Activated T-cell treated with anti-CD3 and anti-CD28 coated beads, Interleukin-2, amount 50 U/mL, for 72 hours (primary cell): ENCODE measurements around the gene PLA2G15. TPM values are rescaled to one million over a fixed set of nuclear protein-coding genes. Genes with fewer than 3 reads are reported as not detected.

Experiments used
- ATAC-seq, 2 donors: fragments of 150-1000 bp; cut with Tn5 transposase; replicated peaks in 1 of 2; 2 replicates each; pipeline ENCODE4 v1.10.0; 2021; ENCODE audit warnings: moderate library complexity in 2 of 2, mild to moderate bottlenecking in 1 of 2
- DNase-seq, 2 donors: peaks; one replicate each; pipeline ENCODE4 v3.0.0; 2021 to 2022; ENCODE audit warnings: mixed read lengths in 1 of 2
- H3K27ac Mint-ChIP-seq: one replicate; pipeline ENCODE4 v1.8.0; 2022; ENCODE audit warnings: mild to moderate bottlenecking, moderate library complexity, mixed read lengths
- H3K27me3 Mint-ChIP-seq: one replicate; pipeline ENCODE4 v1.8.0; 2022; ENCODE audit warnings: low read depth, mixed read lengths
- H3K36me3 Mint-ChIP-seq, 2 donors: one replicate each; pipeline ENCODE4 v1.8.0; 2022; ENCODE audit warnings: mixed read lengths in 2 of 2, mild to moderate bottlenecking in 1 of 2; ENCODE audit not compliant: insufficient read depth in 2 of 2
- H3K4me1 Mint-ChIP-seq: one replicate; pipeline ENCODE4 v1.8.0; 2022; ENCODE audit warnings: low read depth, mixed read lengths
- H3K4me3 Mint-ChIP-seq, 2 donors: one replicate each; pipeline ENCODE4 v1.8.0; 2022; ENCODE audit warnings: mild to moderate bottlenecking in 2 of 2, mixed read lengths in 2 of 2, moderate library complexity in 2 of 2
- H3K9me3 Mint-ChIP-seq, 2 donors: one replicate each; pipeline ENCODE4 v1.8.0; 2022; ENCODE audit warnings: mixed read lengths in 2 of 2
- total RNA-seq, 2 donors: library from RNA; stranded (reverse); gene quantifications; one replicate each; pipeline ENCODE4 v1.2.3, GENCODE V29; 2022

The PLA2G15 gene
- total RNA-seq = 1 to 10 TPM; 6.1 to 7.6 TPM

- Mint-ChIP-seq H3K36me3 (peaks cover 1 to 3% of the 10 kb centered on the region in 2 donors), H3K27ac (peak within 1 kb of the TSS; percentile 77), H3K9me3 (no peaks in the 10 kb centered on the region), H3K27me3 (no peaks in the 10 kb centered on the region), H3K4me3 (peak within 1 kb of the TSS; percentile 99), H3K4me1 (peaks cover 28% of the 10 kb centered on the region)
- DNase-seq = peak; percentile 96 to 97
- ATAC-seq = peak; percentile 96
Measured at GRCh38 chr16:68244903-68245853, at the start of gene PLA2G15. Gene PLA2G15, plus strand, starts transcription at chr16:68245373. Its CDS starts 54 bp downstream, at chr16:68245427.

GRCh38 chr16:68197250-68197649 lies 47.9 kb upstream of the PLA2G15 start:
- ATAC-seq (no peak), DNase-seq (no peak)
- peaks cover 22% of the 10 kb centered on the region for H3K4me1 Mint-ChIP-seq
- no peaks in the 10 kb centered on the region for H3K27me3 Mint-ChIP-seq
- peaks cover 3 to 9% of the 10 kb centered on the region in 2 donors for H3K36me3 Mint-ChIP-seq
- H3K27ac Mint-ChIP-seq = no peak overlapping the region
- no peak overlapping the region for H3K4me3 Mint-ChIP-seq
- H3K9me3 Mint-ChIP-seq = no peaks in the 10 kb centered on the region

DNA sequence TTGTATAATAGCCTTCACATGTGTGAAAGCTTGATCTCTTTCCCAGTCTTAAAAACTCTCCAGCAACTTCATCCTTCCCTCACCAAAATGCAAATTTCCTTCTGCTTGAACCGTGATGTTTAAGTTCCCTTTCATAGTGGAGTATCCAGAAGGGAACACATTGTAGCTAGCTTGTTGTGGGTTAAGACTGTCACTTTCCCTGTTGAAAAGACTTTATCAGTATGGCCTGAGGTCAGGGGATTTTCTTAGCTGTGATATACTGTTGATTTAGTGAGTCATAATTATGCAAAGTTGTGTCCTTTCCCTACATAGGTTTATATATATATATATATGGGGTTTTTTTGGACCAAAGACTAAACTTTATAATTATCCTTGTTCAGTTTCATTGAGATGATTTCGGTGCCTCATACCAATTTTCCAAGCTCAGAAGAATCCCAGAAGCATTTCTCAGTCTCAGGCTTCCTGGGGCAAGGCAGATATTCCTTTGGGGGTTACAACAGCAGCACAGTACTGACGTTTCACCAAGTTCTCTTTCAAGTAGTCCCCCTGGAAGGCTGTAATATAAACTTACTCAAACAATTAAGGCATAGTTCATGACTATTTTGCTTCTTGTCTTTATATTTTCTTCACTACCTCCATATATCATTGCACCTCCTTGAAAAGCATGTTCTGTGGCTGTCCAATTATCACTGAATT lies 44.9 kb upstream of the PLA2G15 start:
- H3K4me1 Mint-ChIP-seq = peaks cover 23% of the 10 kb centered on the region
- ATAC-seq = peak; percentile 79 to 80
- DNase-seq = no peak
- peak overlapping the region in 1 of 2 donors; percentile 4 for H3K4me3 Mint-ChIP-seq
- H3K36me3 Mint-ChIP-seq = peaks cover 0 to 3% of the 10 kb centered on the region in 2 donors
- H3K9me3 Mint-ChIP-seq = no peaks in the 10 kb centered on the region
- peak overlapping the region; percentile 13 for H3K27ac Mint-ChIP-seq
- H3K27me3 Mint-ChIP-seq = no peaks in the 10 kb centered on the region

GRCh38 chr16:68202091-68202519 lies 43.1 kb upstream of the PLA2G15 start:
- H3K4me1 Mint-ChIP-seq = peaks cover 23% of the 10 kb centered on the region
- no peak for DNase-seq
- no peaks in the 10 kb centered on the region for H3K9me3 Mint-ChIP-seq
- H3K27ac Mint-ChIP-seq = peak overlapping the region; percentile 64
- no peak overlapping the region for H3K4me3 Mint-ChIP-seq
- H3K27me3 Mint-ChIP-seq = no peaks in the 10 kb centered on the region
- H3K36me3 Mint-ChIP-seq = peaks cover 0 to 3% of the 10 kb centered on the region in 2 donors
- no peak for ATAC-seq

GRCh38 chr16:68206245-68206644 lies 38.9 kb upstream of the PLA2G15 start:
- Mint-ChIP-seq H3K4me1 (peaks cover 34% of the 10 kb centered on the region), H3K27me3 (no peaks in the 10 kb centered on the region), H3K9me3 (no peaks in the 10 kb centered on the region), H3K4me3 (no peak overlapping the region), H3K27ac (peak overlapping the region; percentile 36), H3K36me3 (peaks cover 3 to 10% of the 10 kb centered on the region in 2 donors)
- no peak for ATAC-seq
- DNase-seq = no peak

- DNase-seq (no peak), ATAC-seq (no peak)
- Mint-ChIP-seq H3K9me3 (no peaks in the 10 kb centered on the region), H3K27me3 (no peaks in the 10 kb centered on the region), H3K4me3 (no peak overlapping the region), H3K27ac (peak overlapping the region; percentile 63), H3K36me3 (peaks cover 4 to 8% of the 10 kb centered on the region in 2 donors), H3K4me1 (peaks cover 30% of the 10 kb centered on the region)
Measured at GRCh38 chr16:68214726-68215125, 30.4 kb upstream of the PLA2G15 start.

DNA sequence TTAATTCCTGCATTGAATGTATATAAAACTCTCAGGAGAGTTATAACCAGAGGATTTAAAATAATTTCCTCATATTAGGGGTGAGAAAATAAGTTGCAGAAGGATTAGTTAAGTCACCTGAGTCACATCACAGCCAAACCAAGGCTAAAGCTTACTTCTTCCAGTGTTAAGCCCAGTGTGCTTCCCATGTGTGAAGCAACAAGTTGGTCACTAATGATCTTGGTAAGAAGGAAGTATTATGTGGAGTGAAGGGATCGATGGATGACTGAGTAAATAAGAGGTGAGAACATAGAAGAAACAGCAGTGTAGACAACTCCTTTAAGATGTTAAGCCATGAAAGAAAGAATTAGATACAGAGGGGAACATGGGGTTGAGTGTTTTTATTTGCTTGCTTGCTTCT lies 29.9 kb upstream of the PLA2G15 start:
- no peaks in the 10 kb centered on the region for H3K9me3 Mint-ChIP-seq
- peak overlapping the region; percentile 3 for H3K27ac Mint-ChIP-seq

GRCh38 chr16:68216240-68216639 lies 28.9 kb upstream of the PLA2G15 start:
- Mint-ChIP-seq H3K27me3 (no peaks in the 10 kb centered on the region), H3K4me3 (no peak overlapping the region), H3K36me3 (peaks cover 2 to 6% of the 10 kb centered on the region in 2 donors), H3K27ac (peak overlapping the region; percentile 51), H3K9me3 (no peaks in the 10 kb centered on the region), H3K4me1 (peaks cover 15% of the 10 kb centered on the region)
- ATAC-seq (no peak), DNase-seq (no peak)

More for the DNA sequence above, 29.9 kb upstream of the PLA2G15 start:
- Mint-ChIP-seq H3K27me3 (no peaks in the 10 kb centered on the region), H3K4me3 (no peak overlapping the region), H3K36me3 (peaks cover 4 to 9% of the 10 kb centered on the region in 2 donors), H3K4me1 (peaks cover 24% of the 10 kb centered on the region)
- ATAC-seq = no peak
- DNase-seq = no peak

DNA sequence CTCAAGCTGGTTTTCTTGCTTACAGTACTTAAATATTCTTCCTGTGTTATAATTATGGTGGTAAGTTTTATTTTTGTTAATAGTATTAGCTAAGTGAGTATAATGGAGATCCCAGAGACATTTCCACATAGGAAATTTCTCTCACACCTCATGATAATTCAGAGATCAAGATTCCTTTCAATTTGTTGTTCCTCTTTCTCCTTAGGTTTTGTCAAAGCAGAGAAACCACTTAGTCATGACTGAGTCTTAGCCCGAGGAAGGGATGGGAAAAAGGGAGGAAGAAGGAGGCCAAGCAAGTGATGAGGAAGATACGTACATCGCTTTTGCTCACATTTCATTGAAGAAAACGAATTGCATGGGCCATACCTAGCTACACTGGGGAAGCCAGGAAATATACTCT lies 27.7 kb upstream of the PLA2G15 start:
- Mint-ChIP-seq H3K9me3 (no peaks in the 10 kb centered on the region), H3K4me3 (no peak overlapping the region), H3K27ac (peak overlapping the region; percentile 91), H3K4me1 (peaks cover 6% of the 10 kb centered on the region), H3K27me3 (no peaks in the 10 kb centered on the region), H3K36me3 (peaks cover 2 to 11% of the 10 kb centered on the region in 2 donors)
- DNase-seq (no peak), ATAC-seq (no peak)

DNA sequence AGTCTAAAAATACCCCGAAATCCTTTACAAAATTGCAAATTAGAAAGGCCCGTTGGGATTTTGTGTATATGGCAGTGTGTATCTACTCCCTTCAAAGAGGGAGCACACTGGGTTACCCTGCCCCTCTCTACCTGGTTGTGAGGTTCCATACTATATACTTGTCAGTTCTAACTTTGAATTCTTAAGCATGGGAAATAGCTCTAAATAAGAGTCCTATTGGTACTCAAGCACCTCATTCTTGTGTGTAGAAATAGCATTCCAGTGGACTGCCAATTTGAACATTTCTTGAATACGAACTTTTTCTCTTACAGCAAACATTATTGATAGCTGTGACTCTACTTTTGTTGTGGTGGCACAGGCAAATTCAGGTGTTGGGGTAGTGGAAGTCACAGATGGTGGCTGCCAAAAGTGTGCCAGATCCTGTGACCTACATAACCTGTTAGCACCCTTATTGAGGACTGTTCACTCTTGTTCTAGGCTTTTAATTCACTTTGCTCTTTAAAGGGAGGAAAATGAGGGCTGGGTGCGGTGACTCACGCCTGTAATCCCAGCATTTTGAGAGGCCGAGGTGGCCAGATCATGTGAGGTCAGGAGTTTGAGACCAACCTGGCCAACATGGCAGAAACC lies 25.3 kb upstream of the PLA2G15 start:
- ATAC-seq (no peak), DNase-seq (no peak)
- Mint-ChIP-seq H3K36me3 (peaks cover 2 to 10% of the 10 kb centered on the region in 2 donors), H3K4me1 (no peaks in the 10 kb centered on the region), H3K27me3 (no peaks in the 10 kb centered on the region), H3K27ac (peak overlapping the region; percentile 46), H3K4me3 (no peak overlapping the region), H3K9me3 (no peaks in the 10 kb centered on the region)

GRCh38 chr16:68223072-68223471 lies 22.1 kb upstream of the PLA2G15 start:
- H3K36me3 Mint-ChIP-seq = peaks cover 0 to 8% of the 10 kb centered on the region in 2 donors
- H3K4me1 Mint-ChIP-seq = peaks cover 23% of the 10 kb centered on the region
- no peak overlapping the region for H3K4me3 Mint-ChIP-seq
- H3K27ac Mint-ChIP-seq = peak overlapping the region; percentile 68
- H3K9me3 Mint-ChIP-seq = no peaks in the 10 kb centered on the region
- DNase-seq (no peak), ATAC-seq (no peak)
- no peaks in the 10 kb centered on the region for H3K27me3 Mint-ChIP-seq

DNA sequence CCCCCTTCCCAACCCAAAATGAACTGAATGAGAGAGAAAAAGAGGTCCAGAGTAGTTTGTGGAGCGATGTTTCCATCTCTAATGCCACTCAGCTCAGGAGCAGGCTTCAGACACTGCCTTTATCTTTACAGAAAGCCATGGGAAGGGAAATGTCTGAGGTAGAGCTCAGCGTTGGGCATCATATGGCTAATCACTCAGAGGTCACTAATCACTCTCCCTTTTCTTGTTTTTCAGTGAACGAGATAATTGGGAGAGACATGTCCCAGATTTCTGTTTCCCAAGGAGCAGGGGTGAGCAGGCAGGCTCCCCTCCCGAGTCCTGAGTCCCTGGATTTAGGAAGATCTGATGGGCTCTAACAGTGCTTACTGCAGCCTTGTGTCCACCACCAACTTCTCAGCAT lies 19.1 kb upstream of the PLA2G15 start:
- Mint-ChIP-seq H3K4me1 (peaks cover 25% of the 10 kb centered on the region), H3K27ac (peak overlapping the region; percentile 86), H3K36me3 (peaks cover 0 to 7% of the 10 kb centered on the region in 2 donors), H3K9me3 (no peaks in the 10 kb centered on the region), H3K27me3 (no peaks in the 10 kb centered on the region), H3K4me3 (peak overlapping the region in 1 of 2 donors; percentile 18)
- no peak for DNase-seq
- no peak for ATAC-seq
